SJCRH30 (cell line): ENCODE measurements around the gene SRPRB. TPM values are rescaled to one million over a fixed set of nuclear protein-coding genes. Genes with fewer than 3 reads are reported as not detected.

ENCODE experiments used
- DNase-seq, 2 experiments: peaks; one replicate each; pipeline ENCODE4 v3.0.0-alpha.2; 2015 to 2020
- H3K27ac ChIP-seq: fragments of 250-450 bp; sonication (Bioruptor Pico); 2 replicates; pipeline ENCODE4 v1.5.1; 2020; ENCODE audit warnings: mild to moderate bottlenecking, moderate library complexity
- H3K27me3 ChIP-seq: fragments of 250-450 bp; sonication (Bioruptor Pico); 2 replicates; pipeline ENCODE4 v1.5.1; 2020; ENCODE audit warnings: mild to moderate bottlenecking, moderate library complexity
- H3K36me3 ChIP-seq: fragments of 250-450 bp; sonication (Bioruptor Pico); 2 replicates; pipeline ENCODE4 v1.5.1; 2020; ENCODE audit warnings: mild to moderate bottlenecking, moderate library complexity
- H3K4me1 ChIP-seq: fragments of 250-450 bp; sonication (Bioruptor Pico); 2 replicates; pipeline ENCODE4 v1.5.1; 2020; ENCODE audit warnings: mild to moderate bottlenecking, moderate library complexity
- H3K4me3 ChIP-seq: fragments of 250-450 bp; sonication (Bioruptor Pico); 2 replicates; pipeline ENCODE4 v1.5.1; 2020; ENCODE audit warnings: mild to moderate bottlenecking, moderate library complexity
- H3K9me3 ChIP-seq: fragments of 250-450 bp; sonication (Bioruptor Pico); replicated peaks from 2 replicates; pipeline ENCODE4 v1.5.1; 2020; ENCODE audit warnings: mild to moderate bottlenecking, moderate library complexity
- total RNA-seq: library from RNA; depleted of rRNA; stranded (reverse); fragments of >200 nt; shearing (Covaris generic); gene quantifications from 2 replicates; pipeline ENCODE4 v1.2.3, GENCODE V29; 2014

SRPRB gene
- total RNA-seq, 1 experiment from 2014 or later = 46.3 TPM

- no peaks in the 10 kb centered on the region for H3K36me3 ChIP-seq
- no peaks in the 10 kb centered on the region; the same call in 1 of the 2 replicates for H3K9me3 ChIP-seq
- no peak overlapping the region for H3K27ac ChIP-seq
- DNase-seq = no peak
- no peak overlapping the region for H3K4me3 ChIP-seq
- H3K27me3 ChIP-seq = no peaks in the 10 kb centered on the region
- H3K4me1 ChIP-seq = no peaks in the 10 kb centered on the region
These were observed 48.8 kb downstream of the SRPRB start for GRCh38 chr3:133854264-133855001.

DNA sequence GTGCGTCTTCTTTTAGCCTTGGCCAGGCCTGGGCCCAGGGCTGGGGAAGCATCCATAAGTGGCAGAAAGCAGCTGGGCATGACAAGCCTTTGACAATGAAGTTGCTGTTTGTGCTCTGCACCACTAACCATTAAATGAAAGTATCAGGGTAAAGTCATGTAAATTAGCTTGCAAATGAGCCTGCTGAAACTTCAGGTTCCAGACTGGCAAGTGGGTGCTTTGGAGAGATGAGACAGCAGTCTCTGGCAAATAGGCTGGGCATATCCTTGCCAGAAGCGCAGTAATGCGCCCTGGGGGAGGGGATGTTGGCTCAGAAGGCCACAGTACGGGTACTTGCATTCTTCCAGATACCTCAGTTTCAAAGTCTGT lies 49.4 kb downstream of the SRPRB start:
- no peak for DNase-seq

GRCh38 chr3:133855772-133856171 lies 50.2 kb downstream of the SRPRB start:
- Histone ChIP-seq H3K4me1 (no peaks in the 10 kb centered on the region), H3K27ac (no peak overlapping the region), H3K4me3 (no peak overlapping the region), H3K9me3 (no peaks in the 10 kb centered on the region; the same call in 1 of the 2 replicates), H3K36me3 (no peaks in the 10 kb centered on the region), H3K27me3 (no peaks in the 10 kb centered on the region)
- no peak for DNase-seq

More for the DNA sequence above, 49.4 kb downstream of the SRPRB start:
- Histone ChIP-seq H3K27ac (no peak overlapping the region), H3K9me3 (no peaks in the 10 kb centered on the region; the same call in 1 of the 2 replicates), H3K27me3 (no peaks in the 10 kb centered on the region), H3K4me1 (no peaks in the 10 kb centered on the region), H3K4me3 (no peak overlapping the region), H3K36me3 (no peaks in the 10 kb centered on the region)

DNA sequence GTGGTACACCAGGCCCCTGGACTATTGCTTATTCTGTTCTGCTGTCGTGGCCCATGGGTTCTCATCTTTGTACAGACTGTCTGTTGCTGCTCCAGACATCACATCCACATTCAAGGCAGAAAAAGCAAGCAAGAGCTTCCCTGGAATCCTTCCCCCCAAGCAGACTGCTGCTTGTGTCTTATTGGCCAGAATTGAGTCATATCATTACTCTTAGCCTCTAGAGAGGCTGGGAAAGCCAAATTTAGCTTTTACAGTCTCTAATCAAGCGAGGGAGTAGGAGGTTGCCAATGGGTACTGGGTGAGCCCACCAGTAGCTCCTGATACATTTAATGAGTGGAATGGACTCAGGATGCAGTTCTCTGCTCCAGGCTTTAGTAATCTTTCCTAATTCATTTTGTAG lies 50.7 kb downstream of the SRPRB start:
- Histone ChIP-seq H3K36me3 (no peaks in the 10 kb centered on the region), H3K27me3 (no peaks in the 10 kb centered on the region), H3K27ac (no peak overlapping the region), H3K4me3 (no peak overlapping the region), H3K9me3 (no peaks in the 10 kb centered on the region), H3K4me1 (no peaks in the 10 kb centered on the region)
- no peak for DNase-seq

GRCh38 chr3:133857767-133858166 lies 52.2 kb downstream of the SRPRB start:
- Histone ChIP-seq H3K27ac (no peak overlapping the region), H3K27me3 (no peaks in the 10 kb centered on the region), H3K4me3 (no peak overlapping the region), H3K36me3 (no peaks in the 10 kb centered on the region), H3K9me3 (no peaks in the 10 kb centered on the region), H3K4me1 (no peaks in the 10 kb centered on the region)
- no peak for DNase-seq

DNA sequence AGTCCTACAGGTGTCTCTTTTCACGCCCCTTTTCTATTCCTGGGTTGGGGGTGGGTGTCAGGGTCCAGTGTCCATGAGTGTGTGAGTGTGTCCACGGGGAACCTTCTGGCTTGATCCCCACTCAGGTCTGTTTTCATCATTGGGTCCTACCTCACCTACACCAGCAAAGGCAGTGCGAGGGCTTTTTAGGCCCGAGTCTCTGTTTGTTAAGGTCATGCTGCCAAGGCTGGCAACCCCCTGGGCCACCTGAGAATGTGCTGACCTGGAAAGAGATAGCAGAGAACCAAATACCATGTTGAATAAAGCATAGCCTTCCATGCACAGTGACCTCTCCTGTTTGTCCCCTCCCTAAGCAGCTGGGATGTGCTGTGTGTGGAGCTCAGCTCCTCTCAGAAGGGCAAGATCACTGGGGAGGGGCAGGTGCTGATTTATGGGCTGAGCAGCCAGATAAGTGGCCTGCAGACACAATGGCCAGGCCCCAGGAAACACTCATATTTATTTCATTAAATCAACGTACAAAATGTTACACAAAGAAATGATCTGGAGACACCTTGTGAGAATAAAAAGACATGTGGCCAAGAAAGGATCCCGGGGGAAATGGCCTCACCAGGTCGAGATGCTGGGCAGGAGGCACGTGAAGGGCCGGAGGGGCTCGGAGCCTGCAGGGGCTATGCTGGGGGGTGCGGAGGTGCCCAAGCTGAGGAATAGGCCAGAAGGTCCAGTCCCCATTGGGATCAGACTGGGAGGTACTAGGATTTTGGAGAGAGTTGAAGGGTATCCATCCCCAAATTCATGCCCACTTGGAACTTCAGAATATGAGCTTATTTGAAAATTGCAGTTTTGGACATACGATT lies 54.0 kb downstream of the SRPRB start:
- Histone ChIP-seq H3K9me3 (no peaks in the 10 kb centered on the region), H3K4me3 (no peak overlapping the region), H3K27me3 (no peaks in the 10 kb centered on the region), H3K4me1 (no peaks in the 10 kb centered on the region), H3K27ac (no peak overlapping the region), H3K36me3 (no peaks in the 10 kb centered on the region)
- DNase-seq = no peak

- Histone ChIP-seq H3K36me3 (no peaks in the 10 kb centered on the region), H3K4me3 (no peak overlapping the region)
- no peak for DNase-seq
These were observed 54.9 kb downstream of the SRPRB start for GRCh38 chr3:133860519-133860918.

GRCh38 chr3:133862161-133862560 lies 56.5 kb downstream of the SRPRB start:
- no peak overlapping the region for H3K4me3 ChIP-seq
- no peaks in the 10 kb centered on the region for H3K27me3 ChIP-seq
- no peaks in the 10 kb centered on the region for H3K4me1 ChIP-seq
- H3K27ac ChIP-seq = no peak overlapping the region
- H3K9me3 ChIP-seq = no peaks in the 10 kb centered on the region
- H3K36me3 ChIP-seq = no peaks in the 10 kb centered on the region
- no peak for DNase-seq

More at GRCh38 chr3:133860519-133860918, 54.9 kb downstream of the SRPRB start:
- Histone ChIP-seq H3K27ac (no peak overlapping the region), H3K9me3 (no peaks in the 10 kb centered on the region), H3K27me3 (no peaks in the 10 kb centered on the region), H3K4me1 (no peaks in the 10 kb centered on the region)

DNA sequence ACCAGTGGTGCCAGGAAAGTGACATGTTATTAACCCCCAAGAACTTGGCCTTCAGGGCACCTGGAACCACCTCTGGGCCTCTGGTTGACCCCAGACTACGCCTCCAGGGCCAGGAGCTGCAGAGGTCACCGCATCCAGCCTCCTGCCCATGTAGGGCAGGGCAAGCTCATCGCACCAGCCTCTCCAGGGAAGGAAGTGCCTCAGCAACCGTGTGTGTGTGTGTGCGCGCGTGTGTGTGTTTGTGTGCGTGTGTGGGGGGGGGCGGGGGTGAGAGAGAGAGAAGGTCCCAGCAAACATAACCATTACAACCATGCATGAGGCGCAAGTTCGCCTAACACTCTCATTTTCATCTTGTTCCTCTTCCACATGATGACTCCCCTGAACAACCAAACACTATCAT lies 58.3 kb downstream of the SRPRB start:
- Histone ChIP-seq H3K4me3 (no peak overlapping the region), H3K27me3 (no peaks in the 10 kb centered on the region), H3K9me3 (no peaks in the 10 kb centered on the region), H3K36me3 (no peaks in the 10 kb centered on the region), H3K27ac (no peak overlapping the region), H3K4me1 (no peaks in the 10 kb centered on the region)
- no peak for DNase-seq

DNA sequence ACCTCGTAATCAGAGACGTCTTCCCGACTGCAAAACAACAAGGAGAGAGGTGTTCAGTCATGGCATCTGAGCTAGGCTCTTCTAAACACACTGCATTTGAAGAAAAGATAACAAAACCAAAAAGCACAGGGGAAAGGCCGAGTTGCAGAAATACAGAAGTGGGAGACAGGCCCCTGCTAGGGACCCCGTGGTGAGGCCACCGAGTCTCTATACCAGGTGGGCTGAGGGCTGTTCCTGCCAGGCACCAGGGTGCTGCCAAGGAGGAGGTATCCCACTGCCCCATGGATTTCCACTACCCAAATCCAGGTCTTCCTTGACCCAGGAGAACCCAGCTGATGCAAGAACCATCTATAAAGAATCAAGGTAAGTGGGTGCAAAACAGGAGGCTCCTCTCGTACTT lies 59.0 kb downstream of the SRPRB start:
- Histone ChIP-seq H3K4me1 (no peaks in the 10 kb centered on the region), H3K36me3 (no peaks in the 10 kb centered on the region), H3K27ac (no peak overlapping the region), H3K27me3 (no peaks in the 10 kb centered on the region), H3K4me3 (no peak overlapping the region), H3K9me3 (no peaks in the 10 kb centered on the region)
- DNase-seq = no peak

DNA sequence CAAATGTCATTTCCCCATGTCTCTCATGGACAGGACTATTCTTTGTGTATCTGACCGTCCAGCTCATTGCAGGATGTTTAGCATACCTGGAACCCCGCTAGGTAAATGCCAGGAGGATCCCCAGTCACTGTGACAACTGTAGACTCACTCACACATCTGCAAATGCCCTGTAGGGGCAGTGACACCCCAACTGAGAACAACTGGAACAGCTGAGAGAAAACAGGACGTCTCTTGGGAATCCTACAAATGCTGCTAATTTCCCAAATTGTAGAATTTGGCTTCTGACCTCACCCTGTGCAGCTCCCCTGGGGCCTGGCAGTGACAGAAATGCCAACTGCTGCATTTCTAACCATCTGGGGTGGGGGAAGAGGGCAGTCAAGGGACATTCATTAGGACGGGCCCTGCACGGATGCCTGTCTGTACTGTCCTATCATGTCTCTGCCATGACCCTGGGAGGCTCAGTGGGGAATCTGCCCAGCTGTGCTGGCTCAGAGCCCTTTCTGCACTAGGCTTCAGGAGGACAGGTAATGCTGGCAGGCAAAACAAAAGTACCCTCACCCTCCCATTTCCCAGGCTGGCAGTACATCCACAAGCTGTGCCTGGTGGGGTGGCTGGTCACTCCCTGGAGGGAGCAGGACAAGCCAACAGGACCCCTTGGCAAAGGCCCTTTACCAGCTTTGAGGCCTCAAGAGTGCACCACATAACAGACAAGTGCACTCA lies 59.7 kb downstream of the SRPRB start:
- no peaks in the 10 kb centered on the region for H3K36me3 ChIP-seq
- no peaks in the 10 kb centered on the region for H3K9me3 ChIP-seq
- H3K4me3 ChIP-seq = no peak overlapping the region
- DNase-seq = peak; percentile 16 to 26
- H3K4me1 ChIP-seq = no peaks in the 10 kb centered on the region
- H3K27ac ChIP-seq = no peak overlapping the region
- H3K27me3 ChIP-seq = no peaks in the 10 kb centered on the region

DNA sequence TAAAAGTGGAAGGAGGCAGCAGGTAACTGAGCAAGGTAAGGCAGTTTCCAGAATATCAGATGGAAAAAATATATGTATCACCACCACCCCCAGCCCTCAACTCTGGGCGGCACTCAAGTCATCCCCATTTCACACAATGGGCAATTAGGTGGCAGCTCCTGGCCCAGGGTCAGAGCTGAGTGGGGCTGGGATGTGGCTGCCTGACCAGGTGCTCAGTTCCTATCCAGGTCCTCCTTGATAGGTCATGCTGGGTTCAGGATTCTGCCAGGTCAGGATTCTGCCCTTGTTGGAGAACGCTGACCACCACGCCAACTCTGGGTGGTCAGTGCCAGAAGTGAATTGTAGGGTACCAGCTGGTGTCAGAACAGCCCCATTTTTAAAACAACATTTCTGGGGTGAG lies 60.5 kb downstream of the SRPRB start:
- Histone ChIP-seq H3K9me3 (no peaks in the 10 kb centered on the region), H3K36me3 (no peaks in the 10 kb centered on the region), H3K4me1 (no peaks in the 10 kb centered on the region), H3K27ac (no peak overlapping the region), H3K4me3 (no peak overlapping the region), H3K27me3 (no peaks in the 10 kb centered on the region)
- no peak for DNase-seq

- Histone ChIP-seq H3K4me3 (no peak overlapping the region), H3K4me1 (no peaks in the 10 kb centered on the region), H3K27me3 (no peaks in the 10 kb centered on the region), H3K36me3 (no peaks in the 10 kb centered on the region), H3K27ac (no peak overlapping the region), H3K9me3 (no peaks in the 10 kb centered on the region)
- DNase-seq = peak; percentile 26 to 43
These were observed 62.6 kb downstream of the SRPRB start for GRCh38 chr3:133868186-133868585.

DNA sequence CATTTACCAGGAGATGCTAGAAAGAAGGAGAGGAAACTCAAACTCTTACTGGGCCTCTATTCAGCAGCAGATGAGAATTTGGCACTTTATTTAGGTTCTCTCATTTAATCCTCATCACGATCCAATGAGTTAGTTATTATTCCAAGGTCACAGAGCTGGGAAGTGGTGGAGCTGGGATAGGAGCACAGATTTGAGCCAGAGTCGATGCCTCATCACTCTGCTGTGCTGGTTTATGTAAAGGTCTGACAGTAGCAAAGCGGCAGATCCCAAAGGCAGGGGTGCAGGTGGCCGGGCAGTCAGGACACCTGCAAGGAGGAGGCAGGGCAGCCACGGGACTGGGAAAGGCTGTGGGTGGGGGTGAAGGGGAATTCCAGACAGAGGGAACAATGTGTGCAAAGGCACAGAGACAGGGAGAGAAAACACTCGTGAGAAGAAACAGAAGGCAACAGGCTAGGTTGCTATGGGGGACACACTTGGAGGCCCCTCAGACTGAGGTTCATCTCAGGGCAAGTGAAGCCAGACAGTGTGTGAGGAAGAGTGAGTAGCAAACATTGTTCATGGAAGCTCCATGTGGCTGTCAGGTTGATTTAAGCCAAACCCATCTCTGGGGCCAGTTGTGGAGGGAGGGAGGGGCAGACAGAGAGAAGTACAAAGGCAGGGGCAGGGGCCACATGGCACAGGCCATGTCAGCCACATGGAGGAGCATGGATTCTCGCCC lies 63.3 kb downstream of the SRPRB start:
- no peak overlapping the region for H3K4me3 ChIP-seq
- no peaks in the 10 kb centered on the region for H3K36me3 ChIP-seq
- no peaks in the 10 kb centered on the region for H3K4me1 ChIP-seq
- no peak overlapping the region for H3K27ac ChIP-seq
- H3K9me3 ChIP-seq = no peaks in the 10 kb centered on the region
- DNase-seq = no peak
- no peaks in the 10 kb centered on the region for H3K27me3 ChIP-seq
